ENCODE measurements around the gene PCDHA7. TPM values are rescaled to one million over a fixed set of nuclear protein-coding genes. Genes with fewer than 3 reads are reported as not detected.
"Not testable (repeated sequence)": the region's sequence is repeated elsewhere in the genome, so short reads cannot be mapped to it uniquely, and the experiment has no call there.

The PCDHA7 gene
- total RNA-seq, 6 experiments from 2014 or later: 0.09 to 0.26 (median 0.20) TPM

DNA sequence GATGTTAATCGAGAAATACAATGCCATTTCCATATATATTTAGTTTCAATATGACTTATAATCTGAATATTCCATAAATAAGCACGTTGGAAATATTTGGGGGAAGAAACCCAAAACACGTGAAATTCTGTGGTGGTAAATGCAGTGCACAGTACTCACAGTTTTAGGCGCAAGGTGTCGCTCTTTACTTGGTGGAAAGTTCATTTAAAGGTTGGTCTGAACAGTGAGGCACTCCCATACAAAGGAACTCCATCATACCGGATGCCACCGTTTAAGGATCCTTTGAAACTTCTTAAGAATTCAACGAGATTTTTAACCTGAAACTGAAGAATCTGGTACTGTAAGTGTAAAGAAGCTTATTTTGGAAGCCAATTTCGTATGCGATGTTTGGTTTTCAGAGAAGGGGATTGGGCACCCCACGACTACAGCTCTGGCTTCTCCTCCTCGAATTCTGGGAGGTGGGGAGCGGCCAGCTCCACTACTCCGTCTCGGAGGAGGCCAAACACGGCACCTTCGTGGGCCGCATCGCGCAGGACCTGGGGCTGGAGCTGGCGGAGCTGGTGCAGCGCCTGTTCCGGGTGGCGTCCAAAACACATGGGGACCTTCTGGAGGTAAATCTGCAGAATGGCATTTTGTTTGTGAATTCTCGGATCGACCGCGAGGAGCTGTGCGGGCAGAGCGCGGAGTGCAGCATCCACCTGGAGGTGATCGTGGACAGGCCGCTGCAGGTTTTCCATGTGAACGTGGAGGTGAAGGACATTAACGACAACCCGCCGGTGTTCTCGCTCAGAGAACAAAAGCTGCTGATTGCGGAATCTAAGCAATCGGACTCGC is 34.9 kb downstream of the PCDHA7 start, which contains the start of gene PCDHA11:
Gene PCDHA11, plus strand, starts transcription at position 237 of the 834 bp plus-strand sequence. Its CDS starts 147 bp downstream, at position 384.
- peak within 1 kb of the TSS; percentile 46; the same call in 1 of the 2 replicates for H3K4me3 Mint-ChIP-seq
- H3K36me3 Mint-ChIP-seq (ENCODE audit: low read depth): peaks cover 5% of the 10 kb centered on the region; the same call in 1 of the 2 replicates
- DNase-seq: no peak
- TF ChIP-seq, protein P1, sequence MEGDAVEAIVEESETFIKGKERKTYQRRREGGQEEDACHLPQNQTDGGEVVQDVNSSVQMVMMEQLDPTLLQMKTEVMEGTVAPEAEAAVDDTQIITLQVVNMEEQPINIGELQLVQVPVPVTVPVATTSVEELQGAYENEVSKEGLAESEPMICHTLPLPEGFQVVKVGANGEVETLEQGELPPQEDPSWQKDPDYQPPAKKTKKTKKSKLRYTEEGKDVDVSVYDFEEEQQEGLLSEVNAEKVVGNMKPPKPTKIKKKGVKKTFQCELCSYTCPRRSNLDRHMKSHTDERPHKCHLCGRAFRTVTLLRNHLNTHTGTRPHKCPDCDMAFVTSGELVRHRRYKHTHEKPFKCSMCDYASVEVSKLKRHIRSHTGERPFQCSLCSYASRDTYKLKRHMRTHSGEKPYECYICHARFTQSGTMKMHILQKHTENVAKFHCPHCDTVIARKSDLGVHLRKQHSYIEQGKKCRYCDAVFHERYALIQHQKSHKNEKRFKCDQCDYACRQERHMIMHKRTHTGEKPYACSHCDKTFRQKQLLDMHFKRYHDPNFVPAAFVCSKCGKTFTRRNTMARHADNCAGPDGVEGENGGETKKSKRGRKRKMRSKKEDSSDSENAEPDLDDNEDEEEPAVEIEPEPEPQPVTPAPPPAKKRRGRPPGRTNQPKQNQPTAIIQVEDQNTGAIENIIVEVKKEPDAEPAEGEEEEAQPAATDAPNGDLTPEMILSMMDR (IDR thresholded peaks at IDR 0.05): no peak
- H3K27ac Mint-ChIP-seq: no peak within 1 kb of the TSS
- no peaks in the 10 kb centered on the region for H3K27me3 Mint-ChIP-seq (ENCODE audit: insufficient read depth)
- H3K4me1 Mint-ChIP-seq (ENCODE audit: low read depth): no peaks in the 10 kb centered on the region
- H3K9me3 Mint-ChIP-seq: peaks cover 13% of the 10 kb centered on the region

- H3K4me3 Mint-ChIP-seq: no peak overlapping the region; the same call in 1 of the 2 replicates
- peaks cover 5% of the 10 kb centered on the region; the same call in 1 of the 2 replicates for H3K36me3 Mint-ChIP-seq (ENCODE audit: low read depth)
- no peak overlapping the region for H3K27ac Mint-ChIP-seq
- H3K27me3 Mint-ChIP-seq (ENCODE audit: insufficient read depth): no peaks in the 10 kb centered on the region
- TF ChIP-seq, protein P1 (IDR thresholded peaks at IDR 0.05): peak; percentile 26; the same call in 1 of the 2 replicates
- peaks cover 13% of the 10 kb centered on the region for H3K9me3 Mint-ChIP-seq
- no peaks in the 10 kb centered on the region for H3K4me1 Mint-ChIP-seq (ENCODE audit: low read depth)
- DNase-seq: no peak
Observed at GRCh38 chr5:140869555-140869886, 35.5 kb downstream of the PCDHA7 start.

DNA sequence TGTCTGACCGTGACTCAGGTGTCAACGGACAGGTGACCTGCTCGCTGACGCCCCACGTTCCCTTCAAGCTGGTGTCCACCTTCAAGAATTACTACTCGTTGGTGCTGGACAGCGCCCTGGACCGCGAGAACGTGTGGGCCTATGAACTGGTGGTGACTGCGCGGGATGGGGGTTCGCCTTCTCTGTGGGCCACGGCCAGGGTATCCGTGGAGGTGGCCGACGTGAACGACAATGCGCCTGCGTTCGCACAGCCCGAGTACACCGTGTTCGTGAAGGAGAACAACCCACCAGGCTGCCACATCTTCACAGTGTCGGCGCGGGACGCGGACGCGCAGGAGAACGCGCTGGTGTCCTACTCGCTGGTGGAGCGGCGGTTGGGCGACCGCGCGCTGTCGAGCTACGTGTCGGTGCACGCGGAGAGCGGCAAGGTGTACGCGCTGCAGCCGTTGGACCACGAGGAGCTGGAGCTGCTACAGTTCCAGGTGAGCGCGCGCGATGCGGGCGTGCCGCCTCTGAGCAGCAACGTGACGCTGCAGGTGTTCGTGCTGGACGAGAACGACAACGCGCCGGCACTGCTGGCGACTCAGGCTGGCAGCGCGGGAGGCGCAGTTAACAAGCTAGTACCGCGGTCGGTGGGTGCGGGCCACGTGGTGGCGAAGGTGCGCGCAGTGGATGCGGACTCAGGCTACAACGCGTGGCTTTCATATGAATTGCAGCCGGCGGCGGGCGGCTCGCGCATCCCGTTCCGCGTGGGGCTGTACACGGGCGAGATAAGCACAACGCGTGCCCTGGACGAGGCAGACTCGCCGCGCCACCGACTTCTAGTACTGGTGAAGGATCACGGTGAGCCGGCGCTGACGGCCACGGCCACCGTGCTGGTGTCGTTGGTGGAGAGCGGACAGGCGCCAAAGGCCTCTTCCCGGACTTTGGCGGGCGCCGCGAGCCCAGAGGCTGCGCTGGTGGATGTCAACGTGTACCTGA is 36.4 kb downstream of the PCDHA7 start:
- DNase-seq: no peak
- TF ChIP-seq, protein P1 (IDR thresholded peaks at IDR 0.05): no peak
- H3K36me3 Mint-ChIP-seq (ENCODE audit: low read depth): peaks cover 5% of the 10 kb centered on the region; the same call in 1 of the 2 replicates
- no peak overlapping the region for H3K4me3 Mint-ChIP-seq
- H3K4me1 Mint-ChIP-seq (ENCODE audit: low read depth): no peaks in the 10 kb centered on the region
- H3K9me3 Mint-ChIP-seq: peaks cover 20% of the 10 kb centered on the region
- no peak overlapping the region for H3K27ac Mint-ChIP-seq
- H3K27me3 Mint-ChIP-seq (ENCODE audit: insufficient read depth): no peaks in the 10 kb centered on the region

- H3K36me3 Mint-ChIP-seq (ENCODE audit: low read depth): no peaks in the 10 kb centered on the region
- DNase-seq: no peak
- no peaks in the 10 kb centered on the region for H3K27me3 Mint-ChIP-seq (ENCODE audit: insufficient read depth)
- TF ChIP-seq, protein P1 (IDR thresholded peaks at IDR 0.05): no peak
- no peak within 1 kb of the TSS for H3K27ac Mint-ChIP-seq
- H3K4me3 Mint-ChIP-seq: no peak within 1 kb of the TSS
- no peaks in the 10 kb centered on the region for H3K4me1 Mint-ChIP-seq (ENCODE audit: low read depth)
- peaks cover 24% of the 10 kb centered on the region for H3K9me3 Mint-ChIP-seq
Observed at GRCh38 chr5:140875085-140876065, 41.3 kb downstream of the PCDHA7 start, which contains the start of gene PCDHA12. TSS of gene PCDHA12 (plus strand) at chr5:140875308. CDS start at chr5:140875473, 165 bp downstream.

DNA sequence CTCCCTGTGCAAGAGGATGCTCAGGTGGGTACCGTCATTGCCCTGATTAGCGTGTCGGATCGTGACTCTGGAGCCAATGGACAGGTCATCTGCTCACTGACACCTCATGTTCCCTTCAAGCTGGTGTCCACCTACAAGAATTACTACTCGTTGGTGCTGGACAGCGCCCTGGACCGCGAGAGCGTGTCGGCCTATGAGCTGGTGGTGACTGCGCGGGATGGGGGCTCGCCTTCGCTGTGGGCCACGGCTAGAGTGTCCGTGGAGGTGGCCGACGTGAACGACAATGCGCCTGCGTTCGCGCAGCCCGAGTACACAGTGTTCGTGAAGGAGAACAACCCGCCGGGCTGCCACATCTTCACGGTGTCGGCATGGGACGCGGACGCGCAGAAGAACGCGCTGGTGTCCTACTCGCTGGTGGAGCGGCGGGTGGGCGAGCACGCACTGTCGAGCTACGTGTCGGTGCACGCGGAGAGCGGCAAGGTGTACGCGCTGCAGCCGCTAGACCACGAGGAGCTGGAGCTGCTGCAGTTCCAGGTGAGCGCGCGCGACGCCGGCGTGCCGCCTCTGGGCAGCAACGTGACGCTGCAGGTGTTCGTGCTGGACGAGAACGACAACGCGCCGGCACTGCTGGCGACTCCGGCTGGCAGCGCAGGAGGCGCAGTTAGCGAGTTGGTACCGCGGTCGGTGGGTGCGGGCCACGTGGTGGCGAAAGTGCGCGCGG is 42.6 kb downstream of the PCDHA7 start:
- not testable (repeated sequence) for H3K4me3 Mint-ChIP-seq; H3K27me3 Mint-ChIP-seq (ENCODE audit: insufficient read depth); DNase-seq; H3K27ac Mint-ChIP-seq; H3K36me3 Mint-ChIP-seq (ENCODE audit: low read depth); H3K4me1 Mint-ChIP-seq (ENCODE audit: low read depth)
- H3K9me3 Mint-ChIP-seq: peaks cover 26% of the 10 kb centered on the region
